ENCODE results near the gene JPT1. TPM values are rescaled to one million over a fixed set of nuclear protein-coding genes. Genes with fewer than 3 reads are reported as not detected.

JPT1 gene
- total RNA-seq, 2 experiments from 2014 or later: 242 to 258 TPM

DNA sequence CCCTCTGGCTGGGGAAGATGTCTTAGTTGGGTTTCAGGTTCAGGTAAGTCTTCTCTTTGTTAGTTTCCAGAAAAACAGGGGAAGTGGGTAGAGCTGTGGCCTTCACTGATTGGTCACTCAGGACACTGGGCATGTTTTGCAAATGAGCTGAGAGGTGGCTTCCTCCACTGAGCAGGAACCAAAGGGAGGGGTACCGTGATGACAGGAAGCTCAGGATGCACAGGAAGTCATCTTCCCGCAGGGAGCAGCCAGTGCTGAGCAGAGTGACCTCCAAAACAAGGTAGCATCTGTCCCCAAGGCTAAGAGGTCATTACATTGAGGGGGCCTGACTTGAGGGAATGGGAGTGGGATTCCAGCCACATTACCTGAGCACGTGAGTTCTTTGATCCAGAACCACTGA, 28.3 kb downstream of the JPT1 start:
- CTCF ChIA-PET: interaction anchor here (14.5 kb wide), 1 partner anchor 10 kb away, joined by 195 read pairs; no protein-coding TSS in a partner anchor
- H3K27ac Mint-ChIP-seq: peak overlapping the region; percentile 58
- no peak overlapping the region for H3K4me3 Mint-ChIP-seq
- peaks cover 32% of the 10 kb centered on the region for H3K4me1 Mint-ChIP-seq (ENCODE audit: low read depth)
- intact Hi-C loops (cut with micrococcal nuclease): no loop called here
- H3K9me3 Mint-ChIP-seq: no peaks in the 10 kb centered on the region
- DNase-seq: no peak
- H3K36me3 Mint-ChIP-seq (ENCODE audit: low read depth): peaks cover 6% of the 10 kb centered on the region
- no peaks in the 10 kb centered on the region for H3K27me3 Mint-ChIP-seq (ENCODE audit: low read depth)

- intact Hi-C loops (cut with micrococcal nuclease): loop anchor here (1.0 kb wide), 1 partner anchor 10 kb away; no protein-coding TSS in a partner anchor
- peak overlapping the region; percentile 46 for H3K27ac Mint-ChIP-seq
- no peaks in the 10 kb centered on the region for H3K27me3 Mint-ChIP-seq (ENCODE audit: low read depth)
- no peaks in the 10 kb centered on the region for H3K9me3 Mint-ChIP-seq
- CTCF ChIA-PET: interaction anchor here (1.8 to 14.5 kb wide), 2 partner anchors 8 to 9 kb away, joined by 4 to 195 read pairs; no protein-coding TSS in a partner anchor
- no peak for DNase-seq
- H3K4me3 Mint-ChIP-seq: no peak overlapping the region
- peaks cover 5% of the 10 kb centered on the region for H3K36me3 Mint-ChIP-seq (ENCODE audit: low read depth)
- peaks cover 27% of the 10 kb centered on the region for H3K4me1 Mint-ChIP-seq (ENCODE audit: low read depth)
Observed at GRCh38 chr17:75124819-75125162, 29.5 kb downstream of the JPT1 start.

DNA sequence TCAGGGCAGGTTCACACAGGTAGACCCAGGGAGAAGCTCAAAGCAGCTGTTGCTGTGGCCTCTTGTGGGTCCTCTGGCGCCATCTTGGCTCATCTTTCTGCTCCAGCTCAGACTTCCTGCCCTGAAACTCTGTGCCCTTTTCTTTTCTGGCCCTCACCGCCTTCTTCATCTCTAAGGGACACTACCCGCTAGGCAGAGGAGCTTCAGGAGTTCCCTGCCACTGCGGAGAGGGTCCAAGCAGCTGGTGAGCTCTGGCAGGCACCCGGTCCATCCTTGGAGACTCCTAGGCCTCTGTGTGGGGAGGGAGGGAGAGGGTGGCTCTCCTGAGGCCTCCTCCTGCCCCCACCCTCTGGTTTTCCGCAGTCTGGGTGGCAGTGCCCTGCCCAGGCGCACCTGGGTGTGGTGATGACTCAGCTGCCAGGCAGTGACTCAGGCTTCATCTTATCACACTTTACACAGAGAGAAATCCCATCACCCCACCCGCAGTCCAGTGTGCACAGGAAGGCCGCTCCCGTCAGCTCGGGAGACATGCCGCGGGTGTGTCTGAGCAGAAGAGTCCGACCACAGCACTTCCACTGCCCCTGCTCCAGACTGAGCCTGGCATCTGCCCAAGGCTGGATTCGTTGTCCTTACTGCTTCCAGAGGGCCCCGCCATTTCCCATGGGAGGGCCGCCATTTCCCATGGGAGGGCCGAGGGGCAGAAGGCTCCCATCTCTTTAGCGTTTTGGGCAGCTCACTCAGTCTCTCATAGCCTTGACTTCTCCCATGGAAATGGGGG, 30.1 kb downstream of the JPT1 start:
- peak; percentile 85 for DNase-seq
- CTCF ChIA-PET: interaction anchor here (0.7 to 14.5 kb wide), 5 partner anchors 8 to 134 kb away, joined by 3 to 195 read pairs (median 4); no protein-coding TSS in a partner anchor
- Mint-ChIP-seq H3K27ac (peak overlapping the region; percentile 84), H3K9me3 (no peaks in the 10 kb centered on the region), H3K4me3 (peak overlapping the region; percentile 32), H3K36me3 (ENCODE audit: low read depth) (peaks cover 2% of the 10 kb centered on the region), H3K27me3 (ENCODE audit: low read depth) (no peaks in the 10 kb centered on the region), H3K4me1 (ENCODE audit: low read depth) (peaks cover 24% of the 10 kb centered on the region)
- intact Hi-C loops (cut with micrococcal nuclease): loop anchor here (1.0 kb wide), 1 partner anchor 10 kb away; no protein-coding TSS in a partner anchor

- no peaks in the 10 kb centered on the region for H3K27me3 Mint-ChIP-seq (ENCODE audit: low read depth)
- H3K36me3 Mint-ChIP-seq (ENCODE audit: low read depth): peaks cover 5% of the 10 kb centered on the region
- intact Hi-C loops (cut with micrococcal nuclease): loop anchor here (10.0 kb wide), 1 partner anchor 286 kb away; the partner anchor contains the start of gene GRB2
- DNase-seq: no peak
- no peak overlapping the region for H3K4me3 Mint-ChIP-seq
- H3K9me3 Mint-ChIP-seq: no peaks in the 10 kb centered on the region
- peaks cover 17% of the 10 kb centered on the region for H3K4me1 Mint-ChIP-seq (ENCODE audit: low read depth)
- no peak overlapping the region for H3K27ac Mint-ChIP-seq
- CTCF ChIA-PET: interaction anchor here (0.6 to 11.9 kb wide), 3 partner anchors 10 to 106 kb away, joined by 3 to 195 read pairs (median 179); partner anchors contain the start of genes NT5C and NUP85
Observed at GRCh38 chr17:75118307-75118706, 36.0 kb downstream of the JPT1 start.

DNA sequence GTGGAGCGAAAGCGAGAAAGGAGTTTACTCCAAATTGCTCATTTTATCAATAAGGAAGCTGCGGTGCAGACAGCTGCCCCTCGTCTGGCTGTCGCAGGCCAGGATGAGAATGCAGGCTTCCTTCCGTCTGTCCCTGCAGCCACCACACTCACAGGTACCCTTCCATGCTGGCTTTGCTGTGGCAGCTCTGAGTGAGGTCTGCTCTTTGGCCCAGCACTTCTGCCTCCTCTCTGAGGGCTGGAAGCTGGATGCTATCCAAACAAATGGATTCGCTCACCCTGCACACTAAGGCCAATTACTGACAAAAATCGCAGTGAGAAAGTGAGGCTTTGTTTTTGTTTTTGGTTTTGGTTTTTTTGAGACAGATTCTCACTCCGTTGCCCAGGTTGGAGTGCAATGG, 37.6 kb downstream of the JPT1 start:
- no peak for DNase-seq
- Mint-ChIP-seq H3K4me3 (no peak overlapping the region), H3K27me3 (ENCODE audit: low read depth) (no peaks in the 10 kb centered on the region), H3K4me1 (ENCODE audit: low read depth) (peaks cover 22% of the 10 kb centered on the region), H3K27ac (no peak overlapping the region), H3K9me3 (no peaks in the 10 kb centered on the region), H3K36me3 (ENCODE audit: low read depth) (peaks cover 5% of the 10 kb centered on the region)
- intact Hi-C loops (cut with micrococcal nuclease): loop anchor here (10.0 kb wide), 1 partner anchor 288 kb away; the partner anchor contains the start of gene GRB2
- CTCF ChIA-PET: interaction anchor here (0.5 to 11.9 kb wide), 6 partner anchors 11 to 86 kb away, joined by 3 to 195 read pairs (median 4); partner anchors contain the start of genes NT5C and NUP85

DNA sequence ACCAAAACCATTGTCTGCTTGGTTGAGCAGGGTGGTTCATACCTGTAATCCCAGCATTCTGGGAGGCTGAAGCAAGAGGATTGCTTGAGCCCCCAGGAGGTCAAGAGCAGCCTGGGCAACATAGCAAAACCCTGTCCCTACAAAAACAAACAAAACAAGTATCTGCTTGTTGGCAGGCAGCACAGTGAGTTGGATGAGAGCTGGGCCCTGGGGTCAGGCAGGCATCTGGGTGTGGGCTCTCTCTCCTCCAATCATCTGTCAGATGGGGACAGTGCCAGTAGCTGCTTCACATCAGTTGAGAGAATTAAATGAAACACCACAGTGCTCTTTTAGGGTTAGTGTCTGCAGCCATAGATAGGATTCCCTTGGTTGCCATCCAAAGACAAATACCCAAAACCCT, 38.8 kb downstream of the JPT1 start:
- intact Hi-C loops (cut with micrococcal nuclease): loop anchor here (10.0 kb wide), 1 partner anchor 289 kb away; the partner anchor contains the start of gene GRB2
- no peaks in the 10 kb centered on the region for H3K9me3 Mint-ChIP-seq
- H3K36me3 Mint-ChIP-seq (ENCODE audit: low read depth): peaks cover 5% of the 10 kb centered on the region
- H3K4me3 Mint-ChIP-seq: no peak overlapping the region
- CTCF ChIA-PET: interaction anchor here (0.7 to 11.9 kb wide), 9 partner anchors 13 to 148 kb away, joined by 3 to 195 read pairs (median 7); partner anchors contain the start of genes GGA3, MRPL58, MRPS7 and NT5C
- no peak for DNase-seq
- H3K27me3 Mint-ChIP-seq (ENCODE audit: low read depth): no peaks in the 10 kb centered on the region
- H3K4me1 Mint-ChIP-seq (ENCODE audit: low read depth): peaks cover 29% of the 10 kb centered on the region
- H3K27ac Mint-ChIP-seq: no peak overlapping the region

GRCh38 chr17:75114552-75115314, 39.6 kb downstream of the JPT1 start:
- peak overlapping the region; percentile 84 for H3K27ac Mint-ChIP-seq
- CTCF ChIA-PET: interaction anchor here (0.5 to 11.9 kb wide), 50 partner anchors 10 to 292 kb away, joined by 3 to 195 read pairs (median 5); partner anchors contain the start of genes GGA3, JPT1, MIF4GD and MRPL58
- intact Hi-C loops (cut with micrococcal nuclease): loop anchor here (1.0 to 10.0 kb wide), 9 partner anchors 10 to 290 kb away; partner anchors contain the start of genes GGA3, GRB2, JPT1 and MRPS7
- H3K36me3 Mint-ChIP-seq (ENCODE audit: low read depth): peaks cover 5% of the 10 kb centered on the region
- peaks cover 32% of the 10 kb centered on the region for H3K4me1 Mint-ChIP-seq (ENCODE audit: low read depth)
- no peaks in the 10 kb centered on the region for H3K27me3 Mint-ChIP-seq (ENCODE audit: low read depth)
- DNase-seq: peak; percentile 52
- H3K9me3 Mint-ChIP-seq: no peaks in the 10 kb centered on the region
- H3K4me3 Mint-ChIP-seq: peak overlapping the region; percentile 76

DNA sequence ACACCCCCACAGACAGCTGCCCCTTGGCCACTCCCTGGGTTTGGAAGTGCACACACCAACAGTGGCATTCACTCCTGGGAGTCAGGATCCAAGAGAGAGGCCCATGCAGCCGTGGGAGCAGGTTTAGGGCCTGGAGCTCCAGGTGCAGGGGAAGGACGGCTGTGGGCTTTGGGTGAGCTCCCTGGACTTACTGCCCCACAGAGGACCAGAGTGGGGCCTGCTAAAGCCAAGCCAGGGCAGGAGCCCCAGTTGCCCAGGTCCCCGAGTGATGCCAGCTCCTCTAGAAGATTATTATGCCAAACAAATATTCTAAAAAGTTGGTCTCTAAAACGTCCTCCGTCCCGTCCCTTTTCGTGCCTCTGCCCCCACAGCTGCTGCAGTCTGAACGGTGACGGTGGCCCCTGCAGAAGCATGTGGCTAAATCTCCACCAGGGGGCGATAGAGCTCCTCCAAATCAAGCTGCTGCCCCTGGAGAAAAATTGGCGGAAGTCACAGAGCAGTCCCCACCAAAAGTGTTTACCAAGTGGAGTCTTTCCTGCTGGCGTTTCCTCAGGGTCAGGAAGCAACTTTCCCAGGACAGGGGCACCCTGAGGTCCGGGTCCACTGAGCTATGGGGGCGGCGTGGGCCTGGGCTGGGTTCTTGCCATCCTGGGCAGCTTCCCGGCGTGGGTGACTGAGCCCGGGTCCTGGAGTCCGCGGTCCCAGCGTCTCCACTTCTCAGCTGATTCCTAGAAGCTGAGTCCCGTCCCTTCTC, 40.3 kb downstream of the JPT1 start:
- DNase-seq: peak; percentile 96
- Mint-ChIP-seq H3K4me1 (ENCODE audit: low read depth) (peaks cover 33% of the 10 kb centered on the region), H3K27ac (peak overlapping the region; percentile 84), H3K9me3 (no peaks in the 10 kb centered on the region), H3K4me3 (peak overlapping the region; percentile 76), H3K27me3 (ENCODE audit: low read depth) (no peaks in the 10 kb centered on the region), H3K36me3 (ENCODE audit: low read depth) (peaks cover 5% of the 10 kb centered on the region)
- CTCF ChIA-PET: interaction anchor here (0.5 to 11.9 kb wide), 55 partner anchors 9 to 293 kb away, joined by 3 to 195 read pairs (median 5); partner anchors contain the start of genes GGA3, JPT1, MIF4GD and MRPL58
- intact Hi-C loops (cut with micrococcal nuclease): loop anchor here (1.0 to 10.0 kb wide), 9 partner anchors 10 to 291 kb away; partner anchors contain the start of genes GGA3, GRB2, JPT1 and MRPS7

GRCh38 chr17:75111777-75112335, 42.5 kb downstream of the JPT1 start:
- no peaks in the 10 kb centered on the region for H3K9me3 Mint-ChIP-seq
- H3K27ac Mint-ChIP-seq: no peak overlapping the region
- H3K27me3 Mint-ChIP-seq (ENCODE audit: low read depth): no peaks in the 10 kb centered on the region
- H3K36me3 Mint-ChIP-seq (ENCODE audit: low read depth): peaks cover 5% of the 10 kb centered on the region
- no peak overlapping the region for H3K4me3 Mint-ChIP-seq
- intact Hi-C loops (cut with micrococcal nuclease): loop anchor here (5.0 to 10.0 kb wide), 4 partner anchors 80 to 293 kb away; partner anchors contain the start of genes GGA3, GRB2 and MRPS7
- CTCF ChIA-PET: interaction anchor here (0.6 to 11.9 kb wide), 9 partner anchors 16 to 150 kb away, joined by 3 to 195 read pairs (median 4); partner anchors contain the start of genes NT5C and NUP85
- DNase-seq: no peak
- peaks cover 35% of the 10 kb centered on the region for H3K4me1 Mint-ChIP-seq (ENCODE audit: low read depth)

DNA sequence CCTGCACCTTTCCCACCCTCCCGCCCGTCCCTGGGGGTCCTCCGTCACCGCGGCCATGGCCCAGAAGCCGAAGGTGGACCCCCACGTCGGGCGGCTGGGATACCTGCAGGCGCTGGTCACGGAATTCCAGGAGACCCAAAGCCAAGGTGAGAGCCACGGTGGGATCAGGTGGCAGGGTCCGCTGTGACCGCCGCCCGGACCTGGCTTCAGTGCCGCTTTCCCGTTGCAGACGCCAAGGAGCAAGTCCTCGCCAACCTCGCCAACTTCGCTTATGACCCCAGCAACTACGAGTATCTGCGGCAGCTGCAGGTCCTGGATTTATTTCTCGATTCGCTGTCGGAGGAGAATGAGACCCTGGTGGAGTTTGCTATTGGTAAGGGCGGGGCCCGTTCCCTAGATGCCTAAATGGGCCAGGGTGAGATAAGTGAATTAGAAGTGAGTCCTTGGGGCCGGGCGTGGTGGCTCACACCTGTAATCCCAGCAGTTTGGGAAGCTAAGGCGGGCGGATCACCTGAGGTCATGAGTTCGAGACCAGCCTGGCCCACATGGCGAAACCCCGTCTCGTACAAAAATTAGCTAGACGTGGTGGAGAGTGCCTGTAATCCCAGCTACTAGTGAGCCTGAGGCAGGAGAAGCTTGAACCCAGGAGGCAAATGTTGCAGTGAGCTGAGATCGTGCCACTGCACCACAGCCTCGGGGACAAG, 43.9 kb downstream of the JPT1 start:
- intact Hi-C loops (cut with micrococcal nuclease): loop anchor here (1.0 to 10.0 kb wide), 5 partner anchors 62 to 294 kb away; partner anchors contain the start of genes GGA3, GRB2 and MRPS7

More for the DNA sequence above, 43.9 kb downstream of the JPT1 start:
- H3K4me1 Mint-ChIP-seq (ENCODE audit: low read depth): peaks cover 34% of the 10 kb centered on the region
- CTCF ChIA-PET: interaction anchor here (0.7 to 11.9 kb wide), 7 partner anchors 18 to 471 kb away, joined by 3 to 195 read pairs (median 12); partner anchors contain the start of genes MIF4GD, NT5C and NUP85
- H3K4me3 Mint-ChIP-seq: peak overlapping the region; percentile 90
- peak overlapping the region; percentile 91 for H3K27ac Mint-ChIP-seq
- peaks cover 5% of the 10 kb centered on the region for H3K36me3 Mint-ChIP-seq (ENCODE audit: low read depth)
- H3K27me3 Mint-ChIP-seq (ENCODE audit: low read depth): no peaks in the 10 kb centered on the region
- peak; percentile 26 for DNase-seq
- H3K9me3 Mint-ChIP-seq: no peaks in the 10 kb centered on the region
